DMS53 (cell line): ENCODE data around the gene SHROOM3.

ENCODE experiments used
- DNase-seq: peaks from one replicate; lab custom pipeline; 2025; lab: John Stamatoyannopoulos, UW

SHROOM3 gene

GRCh38 chr4:76663824-76664223 lies 228.8 kb downstream of the SHROOM3 start:
- no peak for DNase-seq

GRCh38 chr4:76665153-76665552 lies 230.1 kb downstream of the SHROOM3 start:
- no peak for DNase-seq

- no peak for DNase-seq
Observed at GRCh38 chr4:76665721-76666120, 230.7 kb downstream of the SHROOM3 start.

GRCh38 chr4:76666944-76667532 lies 232.0 kb downstream of the SHROOM3 start:
- no peak for DNase-seq

GRCh38 chr4:76670631-76671030 lies 235.6 kb downstream of the SHROOM3 start:
- DNase-seq, result no peak

GRCh38 chr4:76673362-76673761 lies 238.3 kb downstream of the SHROOM3 start:
- no peak for DNase-seq

GRCh38 chr4:76674983-76675382 lies 240.0 kb downstream of the SHROOM3 start:
- DNase-seq, result no peak

GRCh38 chr4:76677571-76678326 lies 242.7 kb downstream of the SHROOM3 start:
- no peak for DNase-seq

- peak; percentile 20 for DNase-seq
Observed at GRCh38 chr4:76679691-76680090, 244.7 kb downstream of the SHROOM3 start.

- peak; percentile 9 for DNase-seq
Observed at GRCh38 chr4:76680952-76681351, 245.9 kb downstream of the SHROOM3 start.

- no peak for DNase-seq
Observed at GRCh38 chr4:76681996-76682395, 247.0 kb downstream of the SHROOM3 start.

GRCh38 chr4:76683144-76683543 lies 248.1 kb downstream of the SHROOM3 start:
- DNase-seq, result no peak

- peak; percentile 73 for DNase-seq
Observed at GRCh38 chr4:76687746-76688448, 252.9 kb downstream of the SHROOM3 start.

GRCh38 chr4:76688619-76689144 lies 253.7 kb downstream of the SHROOM3 start:
- peak; percentile 67 for DNase-seq

GRCh38 chr4:76689145-76689817 lies 254.3 kb downstream of the SHROOM3 start:
- peak; percentile 90 for DNase-seq

- peak; percentile 57 for DNase-seq
Observed at GRCh38 chr4:76690011-76690905, 255.2 kb downstream of the SHROOM3 start.

- peak; percentile 53 for DNase-seq
Observed at GRCh38 chr4:76690906-76691275, 255.9 kb downstream of the SHROOM3 start.

GRCh38 chr4:76691807-76692582 lies 257.0 kb downstream of the SHROOM3 start:
- DNase-seq, result peak; percentile 23

GRCh38 chr4:76692761-76693160 lies 257.7 kb downstream of the SHROOM3 start:
- DNase-seq, result no peak

- DNase-seq, result peak; percentile 11
Observed at GRCh38 chr4:76694056-76694455, 259.0 kb downstream of the SHROOM3 start.
